Neural crest cell (in vitro differentiated cells): ENCODE measurements around the gene STEAP2. TPM values are rescaled to one million over a fixed set of nuclear protein-coding genes. Genes with fewer than 3 reads are reported as not detected.

Source experiments
- DNase-seq: peaks from one replicate; pipeline ENCODE4 v3.0.0; 2021; ENCODE audit warnings: low read depth, mixed read lengths, low spot score
- H3K27ac Mint-ChIP-seq: one replicate; pipeline ENCODE4 v1.8.0; 2021; ENCODE audit warnings: mild to moderate bottlenecking, mixed read lengths; ENCODE audit not compliant: unreplicated experiment
- H3K27me3 Mint-ChIP-seq: 2 replicates; pipeline ENCODE4 v1.8.0; 2021; ENCODE audit warnings: low read depth, mild to moderate bottlenecking, mixed read lengths
- H3K36me3 Mint-ChIP-seq: 2 replicates; pipeline ENCODE4 v1.8.0; 2021; ENCODE audit warnings: low read depth, mild to moderate bottlenecking, mixed read lengths
- H3K4me1 Mint-ChIP-seq: 2 replicates; pipeline ENCODE4 v1.8.0; 2021; ENCODE audit warnings: mixed read lengths
- H3K4me3 Mint-ChIP-seq: one replicate; pipeline ENCODE4 v1.8.0; 2021; ENCODE audit warnings: mild to moderate bottlenecking, mixed read lengths
- H3K9me3 Mint-ChIP-seq: 2 replicates; pipeline ENCODE4 v1.8.0; 2021; ENCODE audit warnings: mixed read lengths
- CTCF ChIP-seq: fragments of 200-600 bp; sonication (generic); conservative IDR thresholded peaks from 2 replicates; pipeline ENCODE4 v1.5.0; 2021; ENCODE audit warnings: antibody characterized with exemption, mild to moderate bottlenecking
- total RNA-seq: library from RNA; stranded (reverse); gene quantifications from 2 replicates; pipeline ENCODE4 v1.2.1, GENCODE V29; 2021

Gene STEAP2
- total RNA-seq, 1 donor from 2014 or later: 1.6 TPM

DNA sequence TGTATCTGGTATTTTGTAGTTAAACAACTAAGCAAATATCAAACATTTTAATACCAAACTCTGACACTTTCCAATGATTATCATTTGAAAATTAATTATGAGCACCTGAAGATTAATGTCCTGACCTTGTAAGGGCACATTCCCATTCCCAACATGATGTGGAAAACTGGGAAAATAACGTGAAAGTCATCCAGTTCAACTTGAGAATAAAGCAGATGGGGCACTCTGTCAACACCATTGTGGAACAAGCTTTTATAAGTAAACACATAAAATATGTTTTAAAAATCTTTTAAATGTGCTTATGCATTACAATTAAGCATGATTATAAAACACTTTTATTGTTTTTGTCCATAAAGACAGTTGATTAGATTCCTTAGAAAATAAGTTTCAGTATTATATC, 14.1 kb downstream of the STEAP2 start:
- Mint-ChIP-seq H3K27ac (no peak overlapping the region), H3K27me3 (peaks cover 4% of the 10 kb centered on the region), H3K36me3 (no peaks in the 10 kb centered on the region), H3K4me1 (peaks cover 7% of the 10 kb centered on the region), H3K4me3 (no peak overlapping the region), H3K9me3 (no peaks in the 10 kb centered on the region)
- no peak for DNase-seq
- TF ChIP-seq CTCF: no peak

DNA sequence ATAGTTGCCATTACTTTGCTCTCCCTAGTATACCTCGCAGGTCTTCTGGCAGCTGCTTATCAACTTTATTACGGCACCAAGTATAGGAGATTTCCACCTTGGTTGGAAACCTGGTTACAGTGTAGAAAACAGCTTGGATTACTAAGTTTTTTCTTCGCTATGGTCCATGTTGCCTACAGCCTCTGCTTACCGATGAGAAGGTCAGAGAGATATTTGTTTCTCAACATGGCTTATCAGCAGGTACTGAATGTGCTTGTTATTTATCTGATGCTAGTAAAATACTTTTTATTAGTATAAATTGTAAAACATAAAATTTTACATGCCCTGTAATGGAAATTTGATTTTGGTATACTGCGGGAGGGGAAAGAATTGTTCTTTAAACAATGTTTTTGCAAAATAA, 15.7 kb downstream of the STEAP2 start:
- H3K27ac Mint-ChIP-seq: no peak overlapping the region
- no peak overlapping the region for H3K4me3 Mint-ChIP-seq
- DNase-seq: no peak
- peaks cover 7% of the 10 kb centered on the region for H3K4me1 Mint-ChIP-seq
- no peaks in the 10 kb centered on the region for H3K9me3 Mint-ChIP-seq
- TF ChIP-seq CTCF: no peak
- H3K36me3 Mint-ChIP-seq: no peaks in the 10 kb centered on the region
- peaks cover 3% of the 10 kb centered on the region for H3K27me3 Mint-ChIP-seq

- DNase-seq: no peak
- Mint-ChIP-seq H3K27me3 (peaks cover 3% of the 10 kb centered on the region), H3K4me1 (peaks cover 1% of the 10 kb centered on the region), H3K4me3 (no peak overlapping the region), H3K36me3 (no peaks in the 10 kb centered on the region), H3K9me3 (no peaks in the 10 kb centered on the region), H3K27ac (no peak overlapping the region)
- no peak for TF ChIP-seq CTCF
Observed at GRCh38 chr7:90229682-90230081, 18.1 kb downstream of the STEAP2 start.

DNA sequence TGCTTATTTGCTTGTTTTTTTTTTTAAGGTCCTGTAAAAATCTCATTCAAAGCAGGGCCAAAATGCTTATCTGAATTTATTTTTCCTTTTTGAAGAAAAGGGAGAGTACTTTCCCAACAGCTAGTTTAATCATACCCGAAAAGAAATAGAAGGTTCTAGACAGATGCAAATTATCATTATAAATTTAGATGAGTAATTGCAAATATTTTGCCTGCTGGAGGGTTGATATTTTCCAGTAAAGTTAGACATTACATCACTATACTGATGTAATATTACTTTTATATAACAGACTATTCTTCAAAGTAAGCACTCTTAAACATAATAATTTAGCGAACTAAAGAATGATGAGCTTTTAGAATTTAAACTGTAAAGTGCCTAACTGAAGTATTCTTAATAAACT, 19.3 kb downstream of the STEAP2 start:
- no peak overlapping the region for H3K27ac Mint-ChIP-seq
- no peak for TF ChIP-seq CTCF
- no peak overlapping the region for H3K4me3 Mint-ChIP-seq
- H3K27me3 Mint-ChIP-seq: peaks cover 3% of the 10 kb centered on the region
- H3K36me3 Mint-ChIP-seq: no peaks in the 10 kb centered on the region
- H3K9me3 Mint-ChIP-seq: no peaks in the 10 kb centered on the region
- DNase-seq: no peak
- H3K4me1 Mint-ChIP-seq: no peaks in the 10 kb centered on the region

GRCh38 chr7:90231304-90231703, 19.8 kb downstream of the STEAP2 start:
- no peaks in the 10 kb centered on the region for H3K9me3 Mint-ChIP-seq
- DNase-seq: no peak
- H3K4me3 Mint-ChIP-seq: no peak overlapping the region
- H3K27ac Mint-ChIP-seq: no peak overlapping the region
- no peaks in the 10 kb centered on the region for H3K36me3 Mint-ChIP-seq
- no peaks in the 10 kb centered on the region for H3K4me1 Mint-ChIP-seq
- TF ChIP-seq CTCF: no peak
- peaks cover 3% of the 10 kb centered on the region for H3K27me3 Mint-ChIP-seq

GRCh38 chr7:90232430-90232829, 20.9 kb downstream of the STEAP2 start:
- no peaks in the 10 kb centered on the region for H3K36me3 Mint-ChIP-seq
- no peak for DNase-seq
- no peak for TF ChIP-seq CTCF
- no peak overlapping the region for H3K4me3 Mint-ChIP-seq
- peaks cover 3% of the 10 kb centered on the region for H3K27me3 Mint-ChIP-seq
- no peak overlapping the region for H3K27ac Mint-ChIP-seq
- no peaks in the 10 kb centered on the region for H3K4me1 Mint-ChIP-seq
- H3K9me3 Mint-ChIP-seq: no peaks in the 10 kb centered on the region
